GDM1 (cell line): ENCODE data around the gene FBXO10.
"Not testable (repeated sequence)": the region's sequence is repeated elsewhere in the genome, so short reads cannot be mapped to it uniquely, and the experiment has no call there.

Experiments used
- DNase-seq: peaks from one replicate; lab custom pipeline; 2025; lab: John Stamatoyannopoulos, UW

The FBXO10 gene

GRCh38 chr9:37511016-37512010 is 64.9 kb downstream of the FBXO10 start:
- DNase-seq = no peak

GRCh38 chr9:37510053-37510452 is 66.1 kb downstream of the FBXO10 start:
- DNase-seq = not testable (repeated sequence)

- no peak for DNase-seq
Observed at GRCh38 chr9:37509536-37509935, 66.6 kb downstream of the FBXO10 start.

DNA sequence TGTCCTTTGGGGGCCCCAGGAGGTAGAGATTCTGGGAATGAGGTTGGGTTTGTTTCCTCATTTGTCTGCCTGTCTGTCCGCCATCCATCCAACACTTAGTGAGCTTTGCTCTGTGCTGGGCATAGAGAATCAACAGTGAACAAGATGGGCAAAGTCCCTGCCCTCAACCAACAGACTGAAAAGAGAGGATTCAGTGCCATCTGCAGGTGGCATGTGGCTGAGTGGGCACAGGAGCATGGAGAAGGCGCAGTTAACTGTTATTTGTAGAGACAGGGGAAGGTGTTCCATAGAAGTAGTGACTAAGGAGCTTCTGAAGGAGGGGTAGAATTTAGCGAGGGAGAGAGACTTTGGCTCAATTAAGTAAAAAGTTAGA is 67.4 kb downstream of the FBXO10 start:
- no peak for DNase-seq

GRCh38 chr9:37508135-37508833 is 67.9 kb downstream of the FBXO10 start:
- no peak for DNase-seq

DNA sequence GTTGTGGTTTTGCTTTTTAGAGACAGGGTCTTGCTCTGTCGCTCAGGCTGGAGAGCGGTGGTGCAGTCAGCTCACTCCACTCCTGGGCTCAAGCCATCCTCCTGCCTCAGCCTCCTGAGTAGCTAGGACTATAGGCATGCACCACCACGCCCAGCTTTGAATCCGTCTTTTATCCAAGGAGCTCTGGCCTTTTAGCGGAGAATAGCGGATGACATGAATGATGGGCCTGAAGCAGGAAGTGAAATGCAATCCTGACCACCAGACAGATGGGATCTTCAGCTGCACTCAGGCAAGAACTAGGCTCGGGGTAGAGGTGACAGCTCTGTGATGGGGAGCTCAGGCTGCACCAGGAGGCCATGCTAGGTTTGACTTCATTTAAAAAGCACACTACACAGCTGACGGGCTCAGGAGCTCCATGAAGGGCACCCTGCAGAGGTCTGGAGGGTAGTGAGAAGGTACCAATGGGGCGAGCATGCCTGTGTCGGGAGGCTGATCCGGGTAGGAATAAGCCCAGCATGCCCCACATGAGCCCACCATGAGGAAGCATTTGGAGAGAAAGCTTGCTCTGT is 68.5 kb downstream of the FBXO10 start:
- no peak for DNase-seq

DNA sequence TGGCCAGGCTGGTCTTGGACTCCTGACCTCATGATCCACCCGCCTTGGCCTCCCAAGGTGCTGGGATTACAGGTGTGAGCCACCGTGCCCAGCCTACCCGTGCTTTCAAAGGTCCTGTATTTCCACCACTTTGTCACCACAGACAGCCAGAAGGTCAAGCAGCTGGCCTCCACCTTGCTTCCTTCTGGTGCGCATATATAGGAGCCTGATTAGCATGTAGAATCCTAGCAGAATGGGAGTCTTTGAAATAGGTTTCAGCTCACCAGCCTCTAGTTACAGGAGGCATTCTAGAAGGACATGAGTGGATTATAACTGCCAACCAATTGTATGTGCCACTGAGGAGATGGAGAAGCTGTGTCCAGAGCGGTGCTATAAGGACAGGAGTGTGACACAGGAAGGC is 71.6 kb downstream of the FBXO10 start:
- no peak for DNase-seq

DNA sequence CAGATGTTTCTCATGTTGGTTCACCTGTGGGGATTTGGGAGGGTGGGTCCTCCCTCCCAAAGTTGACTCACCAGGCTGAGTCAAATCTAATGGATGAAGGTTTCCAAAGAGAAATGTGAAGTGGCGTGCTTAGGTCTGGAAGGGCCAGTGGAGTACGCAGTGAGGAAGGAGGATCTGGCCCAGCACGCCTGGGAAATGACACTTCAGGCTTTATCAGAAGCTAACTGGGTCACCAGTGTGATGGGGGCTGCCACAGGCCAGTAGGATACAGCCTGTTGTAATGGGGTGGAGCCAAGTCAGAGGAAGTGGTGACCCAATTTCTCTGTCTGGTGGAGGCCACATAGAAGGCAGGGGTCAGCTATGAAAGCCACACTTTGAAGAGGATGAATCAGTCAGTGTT is 72.4 kb downstream of the FBXO10 start:
- DNase-seq = no peak

DNA sequence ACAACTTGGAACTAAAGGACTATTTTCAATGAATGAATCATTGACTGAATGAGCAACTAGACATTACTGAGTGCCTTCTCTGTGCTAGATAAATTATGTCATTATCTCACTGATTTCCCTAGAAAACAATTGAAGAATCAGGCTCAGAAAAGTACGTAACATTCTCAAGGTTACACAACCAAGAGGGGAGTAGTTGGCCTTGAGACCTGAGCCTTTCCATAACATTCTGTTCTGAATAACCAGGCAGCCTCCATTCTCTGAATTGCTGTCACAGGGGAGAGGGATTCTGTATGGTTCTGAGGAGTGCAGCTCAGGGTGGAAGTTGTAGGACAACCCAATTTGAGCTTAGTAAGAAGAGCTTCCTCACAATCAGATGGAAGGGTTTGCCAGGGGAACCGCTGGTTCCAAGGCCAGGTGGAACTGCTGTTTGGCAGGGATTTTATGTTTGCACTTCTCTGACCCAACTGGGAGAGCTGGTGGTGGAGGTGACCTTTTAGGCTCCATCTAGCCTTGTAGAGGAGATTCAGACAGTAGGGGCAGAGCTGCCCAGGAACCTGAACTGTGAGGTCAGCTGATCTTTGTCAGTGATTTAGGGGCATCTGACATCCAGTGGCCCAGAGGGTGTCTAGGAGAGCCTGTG is 74.1 kb downstream of the FBXO10 start:
- no peak for DNase-seq

GRCh38 chr9:37499297-37499696 is 76.9 kb downstream of the FBXO10 start:
- no peak for DNase-seq

DNA sequence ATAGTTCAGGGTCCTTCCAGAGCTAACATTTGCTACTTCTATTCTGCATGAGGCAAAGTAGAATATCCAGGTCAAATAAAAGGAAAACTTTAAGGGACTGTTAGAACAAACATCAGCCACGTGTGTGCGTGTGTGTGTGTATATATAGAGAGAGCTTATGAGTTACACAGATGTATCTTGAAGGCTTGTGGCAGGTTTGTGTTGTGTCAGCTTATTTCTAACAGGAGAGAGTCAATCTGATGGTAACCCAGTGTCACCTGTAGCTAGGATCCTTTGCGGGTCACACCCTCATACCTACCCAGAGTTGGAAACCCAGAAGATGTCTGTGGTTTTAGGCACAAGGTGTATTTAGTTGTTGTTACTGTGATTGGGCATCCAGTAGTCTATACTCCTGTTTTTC is 77.7 kb downstream of the FBXO10 start:
- no peak for DNase-seq

DNA sequence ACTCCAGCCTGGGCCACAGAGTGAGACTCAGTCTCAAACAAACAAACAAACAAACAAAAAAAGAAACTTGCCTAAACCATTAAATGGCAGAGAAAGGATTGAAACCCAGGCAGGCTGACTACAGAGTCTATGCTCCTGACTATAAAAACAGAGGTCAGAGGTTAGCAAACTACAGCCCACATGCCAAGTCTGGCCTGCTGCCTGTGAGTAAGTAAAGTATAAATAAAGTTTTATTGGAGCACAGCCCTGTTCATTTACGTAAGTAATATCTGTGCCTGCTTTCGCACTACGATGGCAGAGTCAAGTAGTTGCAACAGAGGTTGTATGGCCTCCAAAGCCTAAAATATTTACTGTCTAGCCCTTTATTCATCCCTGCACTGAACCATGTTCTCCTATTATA is 78.9 kb downstream of the FBXO10 start:
- DNase-seq = no peak

DNA sequence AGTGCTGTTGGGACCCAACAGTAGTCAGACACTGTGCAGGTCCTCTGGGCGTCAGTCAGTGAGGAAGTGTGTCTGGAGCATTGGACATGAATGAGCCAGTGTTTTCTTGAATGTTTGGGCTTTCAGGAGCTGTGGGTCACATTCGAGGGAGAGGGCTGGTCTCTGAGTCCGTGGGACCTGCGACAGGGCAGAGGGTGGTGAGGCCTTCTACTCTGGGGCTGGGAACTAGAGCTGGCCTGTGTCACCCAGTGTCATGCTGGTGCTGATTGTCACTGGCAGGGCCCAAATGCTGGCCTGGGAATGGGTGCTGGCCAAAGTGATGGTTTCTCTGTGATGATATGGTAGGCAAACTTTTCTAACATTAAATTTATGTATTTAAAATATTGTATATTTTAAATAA is 80.2 kb downstream of the FBXO10 start:
- DNase-seq = no peak

DNA sequence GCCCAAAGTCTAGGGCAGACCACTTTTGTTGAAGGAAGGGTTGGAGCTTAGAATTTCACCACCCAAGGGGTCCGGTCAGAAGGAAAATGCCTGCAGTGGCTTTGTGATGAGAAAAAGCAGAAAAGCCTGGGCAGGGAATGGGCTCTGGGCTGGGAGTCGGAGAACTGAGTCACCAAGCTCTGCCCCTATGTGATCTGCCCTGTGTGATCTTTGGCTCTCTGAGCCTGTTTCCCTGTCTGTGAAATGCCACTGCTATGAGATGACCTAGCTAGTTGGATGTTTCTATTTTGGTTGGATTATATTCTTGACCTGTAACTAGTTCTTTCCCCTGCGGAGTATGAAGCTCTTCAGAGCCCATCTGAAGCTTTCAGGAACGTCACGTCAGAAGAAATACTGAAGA is 80.6 kb downstream of the FBXO10 start:
- DNase-seq = no peak

GRCh38 chr9:37491939-37492338 is 84.2 kb downstream of the FBXO10 start:
- no peak for DNase-seq

DNA sequence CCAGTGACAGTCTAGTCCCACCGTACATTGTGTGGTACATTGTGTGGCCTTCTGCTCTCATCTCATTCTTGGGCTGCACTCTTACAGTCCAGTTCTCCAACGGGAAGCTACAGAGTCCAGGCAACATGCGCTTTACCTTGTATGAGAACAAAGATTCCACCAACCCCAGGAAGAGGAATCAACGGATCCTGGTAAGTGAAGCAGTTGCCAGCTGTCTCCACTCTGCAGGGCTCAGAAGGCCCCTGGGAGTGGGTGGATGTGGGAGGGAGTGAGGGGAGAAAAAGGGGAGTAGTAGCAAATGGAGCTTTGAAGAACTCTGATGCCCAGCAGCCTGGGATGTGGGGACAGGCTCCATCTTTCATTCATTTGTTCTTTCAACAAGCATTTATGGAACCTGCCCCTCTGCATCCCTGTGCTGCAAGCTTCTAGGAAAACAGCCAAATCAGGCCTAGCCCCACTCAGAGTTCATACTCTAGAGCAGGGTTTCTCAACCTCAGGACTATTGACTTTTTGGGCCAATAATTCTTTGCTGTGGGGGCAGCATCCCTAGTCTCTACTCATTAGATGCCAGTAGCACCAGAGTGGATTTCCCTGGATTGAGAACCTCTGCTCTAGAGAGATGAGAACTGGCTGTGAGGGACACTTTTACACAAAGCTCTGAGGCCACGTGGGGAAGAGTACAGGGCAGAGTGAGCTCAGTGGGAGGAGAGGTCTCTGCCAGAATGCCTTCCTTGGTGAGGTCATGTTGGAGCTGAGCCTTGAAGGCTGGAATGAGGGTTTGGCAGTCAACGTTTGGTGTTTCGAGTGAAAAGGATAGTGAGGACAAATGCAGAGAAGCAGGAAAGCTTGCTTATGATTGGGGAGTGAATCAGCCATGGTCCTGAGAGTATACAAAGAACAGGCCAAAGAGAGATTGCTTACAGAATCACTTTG is 89.3 kb downstream of the FBXO10 start:
- DNase-seq = no peak

DNA sequence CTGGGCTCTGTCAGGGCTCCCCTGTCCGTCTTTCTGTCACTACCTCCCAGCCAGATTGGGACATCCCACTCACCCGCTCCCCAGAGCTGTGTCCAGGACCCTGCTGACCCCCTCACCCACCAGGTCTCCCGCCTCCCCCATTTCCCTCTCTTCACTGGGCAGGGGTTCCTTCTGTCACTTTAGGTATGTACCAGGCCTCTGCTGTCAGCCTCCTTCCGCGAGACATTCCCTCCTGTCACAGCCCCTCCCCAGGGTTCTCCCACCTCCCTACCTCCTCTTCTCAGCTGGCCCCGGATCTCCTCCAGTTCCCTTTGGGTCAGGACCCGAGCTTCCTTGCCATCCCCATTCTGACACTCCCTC is 89.9 kb downstream of the FBXO10 start:
- DNase-seq = no peak

- DNase-seq = peak; percentile 92
Observed at GRCh38 chr9:37485389-37486255, 90.6 kb downstream of the FBXO10 start, which contains the start of gene POLR1E. Gene POLR1E, plus strand, starts transcription at chr9:37485948. Its CDS starts 100 bp downstream, at chr9:37486048.

DNA sequence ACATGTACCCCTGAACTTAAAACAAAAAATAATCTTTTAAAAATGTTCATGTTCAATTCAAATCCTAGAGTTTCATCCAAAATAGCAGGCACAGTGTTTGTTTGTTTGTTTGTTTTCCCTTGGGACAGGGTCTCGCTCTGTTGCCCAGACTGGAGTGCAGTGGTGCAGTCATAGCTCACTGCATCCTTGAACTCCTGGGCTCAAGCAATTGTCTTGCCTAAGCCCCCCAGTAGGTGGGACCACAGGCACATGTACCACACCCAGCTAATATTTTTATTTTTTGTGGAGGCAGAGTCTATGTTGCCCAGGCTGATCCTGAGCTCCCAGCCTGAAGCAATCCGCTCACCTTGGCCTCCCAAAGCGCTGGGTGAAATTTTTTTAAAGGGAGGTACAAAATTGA is 95.4 kb downstream of the FBXO10 start:
- no peak for DNase-seq

GRCh38 chr9:37477987-37478619 is 98.1 kb downstream of the FBXO10 start:
- DNase-seq = not testable (repeated sequence)
